Astrocyte (in vitro differentiated cells and primary cell): ENCODE measurements around the gene SLC15A5.

ENCODE experiments used
- CTCF ChIP-seq: IDR thresholded peaks from 2 replicates; pipeline ENCODE4 v1.5.1; 2011; ENCODE audit warnings: low read depth, mild to moderate bottlenecking, inconsistent platforms, low read length, moderate library complexity; ENCODE audit not compliant: insufficient read depth
- EZH2 ChIP-seq: IDR thresholded peaks from 2 replicates; pipeline ENCODE4 v1.6.1; 2012; ENCODE audit warnings: mild to moderate bottlenecking, low read length, inconsistent platforms; ENCODE audit not compliant: insufficient read depth

- TF ChIP-seq CTCF, result no peak
- TF ChIP-seq EZH2, result no peak
Measured at GRCh38 chr12:16324272-16324671, 46.8 kb upstream of the SLC15A5 start.
